NCI-H1105 treated with DMSO at 0.1 percent for 48 hours (cell line): ENCODE results near the gene CCDC43.
"Not testable (repeated sequence)": the region's sequence is repeated elsewhere in the genome, so short reads cannot be mapped to it uniquely, and the experiment has no call there.

Experiments used
- DNase-seq: peaks from one replicate; lab custom pipeline; 2025; lab: John Stamatoyannopoulos, UW

Gene CCDC43

DNA sequence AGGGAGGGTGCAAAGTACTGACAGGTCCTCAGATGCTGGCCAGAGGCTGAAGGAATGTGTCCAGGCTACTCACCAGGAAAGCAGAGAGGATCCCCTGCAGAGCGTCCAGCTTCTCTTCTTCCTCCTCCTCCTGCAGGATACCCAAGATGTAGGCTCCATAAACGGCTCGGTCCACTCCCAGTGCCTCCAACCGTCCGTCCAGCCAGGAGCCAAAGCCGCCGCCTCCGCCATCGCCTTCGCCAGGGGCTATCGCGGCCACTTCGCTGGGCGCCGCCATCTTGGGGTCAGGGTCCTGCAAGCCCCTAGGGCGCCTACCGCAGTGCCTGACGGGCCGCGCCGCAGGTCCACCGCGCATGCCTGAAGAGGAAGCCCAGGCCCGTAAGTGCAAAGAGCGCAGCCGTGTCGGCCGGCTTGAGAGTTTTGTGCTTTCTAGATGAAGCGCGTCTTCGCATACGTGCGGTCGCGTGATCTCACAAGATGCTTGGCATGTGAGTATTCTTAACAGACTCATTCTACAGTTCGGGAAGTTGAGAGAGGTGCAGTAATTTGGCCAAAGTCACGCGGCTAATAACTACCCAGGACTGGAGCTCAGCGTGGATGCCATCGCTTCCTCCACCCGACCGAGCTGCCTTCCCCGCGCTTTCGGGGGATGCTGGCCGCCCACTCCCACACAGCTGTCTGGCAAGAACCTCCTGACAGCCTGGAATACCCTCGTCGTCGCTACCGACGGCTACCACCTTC lies at the start of gene CCDC43:
TSS of gene CCDC43 (minus strand) at position 300 of the 741 bp plus-strand sequence. CDS start at position 277, 23 bp downstream.
- DNase-seq: peak; percentile 82

DNA sequence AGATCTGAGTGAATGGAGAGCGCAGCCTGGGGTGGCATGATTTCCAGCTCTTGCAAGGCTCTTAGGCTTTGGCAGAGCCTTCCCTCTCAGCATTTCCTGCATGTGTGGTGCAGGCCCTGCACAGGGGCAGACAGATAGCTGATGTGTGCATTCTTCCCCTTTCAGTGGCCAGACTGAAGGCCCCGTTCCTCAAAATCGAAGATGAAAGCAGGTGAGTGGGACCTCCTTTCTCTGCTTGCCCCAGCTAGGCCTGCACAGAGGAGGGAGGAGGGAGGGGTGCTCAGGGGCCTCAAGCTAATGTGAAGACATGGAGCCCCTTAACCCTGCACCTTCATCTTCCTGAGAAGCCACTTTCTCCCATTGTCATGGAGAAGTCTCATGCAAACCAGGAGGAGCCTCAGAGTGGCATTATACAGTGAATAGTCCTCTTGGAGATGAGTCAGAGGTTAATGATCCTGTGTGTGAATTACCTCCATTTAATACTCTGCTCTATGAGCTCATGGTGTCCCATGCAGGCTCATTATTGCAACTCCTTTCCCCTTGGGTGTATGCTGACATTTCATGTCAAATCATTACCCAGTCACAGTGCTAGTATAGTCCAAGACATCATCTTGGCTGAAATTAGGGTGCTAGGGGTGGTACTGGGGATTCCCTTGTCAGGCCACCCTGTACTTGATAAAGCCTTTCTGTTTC lies 48.8 kb upstream of the CCDC43 start:
- no peak for DNase-seq

DNA sequence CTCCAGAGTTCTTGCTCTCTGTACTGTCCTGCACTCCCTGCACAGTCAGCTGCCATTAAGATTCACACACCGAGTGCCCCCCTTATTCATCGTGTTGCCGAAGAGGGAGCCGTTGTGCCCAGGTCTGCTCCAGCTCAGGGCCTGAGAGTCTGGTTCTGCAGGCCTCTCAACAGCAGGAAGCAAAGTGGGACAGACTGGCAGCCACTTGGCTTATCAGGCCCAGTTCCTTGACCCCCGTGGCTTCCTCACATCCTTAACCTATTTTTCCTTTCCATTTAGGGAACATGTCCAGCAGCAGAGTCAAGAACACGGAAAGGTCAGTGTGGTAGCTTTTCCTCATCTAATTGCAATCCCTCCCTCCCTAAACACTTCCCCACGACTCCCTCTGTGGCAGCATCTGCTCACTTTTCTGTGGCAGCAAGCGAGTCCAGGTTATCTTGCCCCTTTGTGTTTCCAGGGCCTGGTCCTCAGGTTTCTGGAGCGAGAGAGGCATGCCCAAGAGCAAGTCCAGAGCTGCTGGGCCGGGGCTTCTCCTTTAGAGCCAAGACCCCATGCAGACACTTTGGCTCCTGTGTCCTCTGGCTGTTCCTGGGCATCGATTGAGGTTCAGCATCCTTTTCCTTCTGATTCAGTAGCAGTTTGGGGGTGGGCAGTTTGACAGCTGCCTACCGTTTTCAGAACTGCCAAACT lies 47.1 kb upstream of the CCDC43 start:
- no peak for DNase-seq

GRCh38 chr17:44734272-44734671 lies 44.7 kb upstream of the CCDC43 start:
- DNase-seq: no peak

- DNase-seq: no peak
These were observed 44.2 kb upstream of the CCDC43 start for GRCh38 chr17:44733753-44734152.

DNA sequence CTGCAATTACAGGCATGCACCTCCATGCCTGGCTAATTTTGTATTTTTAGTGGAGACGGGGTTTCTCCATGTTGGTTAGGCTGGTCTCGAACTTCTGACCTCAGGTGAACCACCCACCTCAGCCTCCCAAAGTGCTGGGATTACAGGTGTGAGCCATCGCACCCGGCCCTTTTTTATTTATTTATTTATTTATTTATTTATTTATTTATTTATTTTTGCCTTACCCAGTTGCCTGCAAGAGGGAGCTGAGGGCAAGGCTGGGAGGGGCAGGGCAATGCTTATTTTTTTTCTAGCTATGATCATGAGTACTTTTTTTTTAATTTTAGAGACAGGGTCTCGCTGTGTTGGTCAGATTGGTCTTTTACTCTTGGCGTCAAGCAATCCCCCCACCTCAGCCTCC lies 36.5 kb upstream of the CCDC43 start:
- DNase-seq: not testable (repeated sequence)

- no peak for DNase-seq
These were observed 32.7 kb upstream of the CCDC43 start for GRCh38 chr17:44722254-44722653.

- DNase-seq: no peak
These were observed 29.9 kb upstream of the CCDC43 start for GRCh38 chr17:44719444-44719843.

DNA sequence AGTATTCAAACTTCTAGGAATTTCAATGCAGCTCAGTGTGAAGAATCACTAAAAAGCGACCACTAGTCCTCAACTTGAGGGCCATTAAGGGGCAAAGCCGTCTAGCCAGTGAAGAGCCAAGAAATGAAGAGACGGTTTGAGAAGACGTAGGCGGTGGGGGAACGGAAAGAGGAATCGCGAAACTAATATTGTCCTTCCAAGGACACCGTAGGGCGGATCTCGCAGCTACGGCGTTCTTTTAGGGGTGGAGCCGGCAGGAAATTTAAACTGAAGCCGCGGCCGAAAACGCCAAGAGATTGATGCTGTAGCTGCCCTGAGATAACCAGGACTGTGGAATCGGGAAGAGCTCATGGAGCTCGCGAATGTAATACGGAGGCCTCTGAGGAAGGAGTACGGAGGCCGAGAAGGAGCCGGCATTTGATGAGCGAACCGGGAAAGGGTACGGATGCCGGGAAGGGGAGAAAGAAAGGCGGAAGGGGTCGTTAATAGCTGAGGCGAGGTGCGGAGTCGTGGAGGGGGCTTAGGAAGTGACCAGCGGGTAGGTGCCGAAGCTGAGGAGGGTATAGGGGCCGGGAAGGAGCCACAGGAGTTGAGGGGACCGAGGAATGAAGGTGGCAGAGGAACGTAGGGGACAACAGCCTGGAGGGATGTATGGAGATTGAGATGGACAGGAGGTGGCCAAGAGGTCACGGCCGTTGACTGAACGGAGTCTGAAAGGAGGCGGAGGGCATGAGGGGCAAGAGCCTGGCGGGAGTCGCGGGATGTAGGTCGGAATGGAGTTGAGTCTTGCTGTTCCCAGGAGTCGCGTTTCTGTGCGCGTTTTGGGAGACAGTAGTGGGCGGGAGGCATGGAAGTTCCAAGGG lies 19.1 kb upstream of the CCDC43 start, which contains the start of gene DBF4B:
TSS of gene DBF4B (plus strand) at position 265 of the 863 bp plus-strand sequence. CDS start at position 421, 156 bp downstream.
- DNase-seq: peak; percentile 81

GRCh38 chr17:44707755-44708400 lies 18.3 kb upstream of the CCDC43 start:
- DNase-seq: no peak

- not testable (repeated sequence) for DNase-seq
These were observed 10.7 kb upstream of the CCDC43 start for GRCh38 chr17:44700288-44700687.

GRCh38 chr17:44693609-44694008 lies 4.0 kb upstream of the CCDC43 start:
- no peak for DNase-seq

DNA sequence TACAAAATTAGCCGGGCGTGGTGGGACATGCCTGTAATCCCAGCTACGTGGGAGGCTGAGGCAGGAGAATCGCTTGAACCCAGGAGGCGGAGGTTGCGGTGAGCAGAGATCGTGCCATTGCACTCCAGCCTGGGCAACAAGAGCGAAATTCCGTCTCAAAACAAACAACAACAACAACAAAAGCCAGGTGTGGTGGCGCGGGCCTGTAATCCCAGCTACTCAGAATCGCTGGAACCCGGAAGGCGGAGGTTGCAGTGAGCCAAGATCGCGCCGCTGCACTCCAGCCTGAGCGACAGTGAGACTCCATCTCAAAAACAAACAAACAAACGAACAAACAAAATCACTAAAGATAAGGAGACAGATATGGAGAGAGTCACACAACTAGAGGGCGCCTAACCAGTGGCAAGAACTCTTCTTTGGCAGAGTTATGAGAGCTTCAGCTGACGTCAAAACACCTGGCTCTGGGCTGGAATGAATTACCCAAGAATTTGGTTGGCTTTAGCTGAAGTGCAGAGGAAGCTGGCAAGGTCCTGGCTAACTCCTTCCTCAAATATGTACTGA lies 1.2 kb upstream of the CCDC43 start:
- DNase-seq: not testable (repeated sequence)

GRCh38 chr17:44688675-44689476 lies 700 bp downstream of the CCDC43 start:
- no peak for DNase-seq

GRCh38 chr17:44688200-44688599 lies 1.4 kb downstream of the CCDC43 start:
- no peak for DNase-seq

DNA sequence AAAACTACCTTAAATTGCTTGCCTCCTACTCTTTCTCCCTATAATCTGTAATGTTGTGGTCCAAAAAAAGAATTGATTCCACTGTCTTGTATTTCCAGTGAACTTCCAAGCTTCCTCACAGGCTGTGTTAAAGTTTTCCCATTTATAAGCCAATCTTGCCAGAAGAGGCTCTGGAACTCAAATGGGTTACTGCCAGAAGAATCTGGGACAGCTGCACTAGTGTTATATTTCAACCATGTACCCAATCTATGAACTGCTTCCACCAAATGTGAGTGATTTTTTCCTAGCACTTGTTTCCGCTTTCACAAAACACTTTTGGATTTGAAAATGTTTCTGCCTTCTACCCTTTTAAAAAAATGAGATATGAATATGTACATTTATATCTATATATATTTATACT lies 1.8 kb downstream of the CCDC43 start:
- no peak for DNase-seq

DNA sequence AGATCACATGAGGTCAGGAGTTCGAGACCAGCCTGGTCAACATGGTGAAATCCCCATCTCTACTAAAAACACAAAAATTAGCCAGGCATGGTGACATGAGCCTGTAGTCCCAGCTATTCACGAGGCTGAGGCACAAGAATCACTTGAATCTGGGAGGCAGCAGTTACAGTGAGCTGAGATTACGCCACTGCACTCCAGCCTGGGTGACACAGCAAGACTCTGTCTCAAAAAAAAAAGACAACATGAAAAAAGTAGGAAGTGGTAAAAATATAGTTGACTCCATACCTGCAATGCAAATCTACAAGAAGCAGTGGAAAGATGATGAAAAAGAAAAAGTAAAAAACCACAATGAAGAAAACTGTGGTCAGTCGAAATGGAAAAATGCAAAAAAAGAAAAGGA lies 6.3 kb downstream of the CCDC43 start:
- DNase-seq: not testable (repeated sequence)

DNA sequence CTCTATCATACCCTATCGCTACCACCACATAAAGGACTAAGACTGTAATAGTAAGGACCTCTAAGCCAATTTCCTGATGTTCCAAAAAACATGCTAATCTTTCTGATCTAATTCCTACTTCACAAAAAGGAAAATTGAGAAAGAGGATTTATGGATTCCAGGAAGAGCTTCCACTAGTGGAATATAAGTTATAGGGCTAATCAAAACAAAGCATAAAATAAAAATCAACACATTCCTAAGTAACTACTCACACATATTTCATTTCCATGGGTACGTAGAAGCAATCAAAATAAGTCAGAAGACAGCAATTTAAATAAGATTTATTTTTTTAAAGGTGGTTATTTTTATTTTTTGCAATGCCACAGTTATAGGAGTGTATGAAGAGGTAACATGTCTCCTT lies 12.4 kb downstream of the CCDC43 start:
- DNase-seq: no peak

- DNase-seq: no peak
These were observed 15.7 kb downstream of the CCDC43 start for GRCh38 chr17:44673893-44674292.

DNA sequence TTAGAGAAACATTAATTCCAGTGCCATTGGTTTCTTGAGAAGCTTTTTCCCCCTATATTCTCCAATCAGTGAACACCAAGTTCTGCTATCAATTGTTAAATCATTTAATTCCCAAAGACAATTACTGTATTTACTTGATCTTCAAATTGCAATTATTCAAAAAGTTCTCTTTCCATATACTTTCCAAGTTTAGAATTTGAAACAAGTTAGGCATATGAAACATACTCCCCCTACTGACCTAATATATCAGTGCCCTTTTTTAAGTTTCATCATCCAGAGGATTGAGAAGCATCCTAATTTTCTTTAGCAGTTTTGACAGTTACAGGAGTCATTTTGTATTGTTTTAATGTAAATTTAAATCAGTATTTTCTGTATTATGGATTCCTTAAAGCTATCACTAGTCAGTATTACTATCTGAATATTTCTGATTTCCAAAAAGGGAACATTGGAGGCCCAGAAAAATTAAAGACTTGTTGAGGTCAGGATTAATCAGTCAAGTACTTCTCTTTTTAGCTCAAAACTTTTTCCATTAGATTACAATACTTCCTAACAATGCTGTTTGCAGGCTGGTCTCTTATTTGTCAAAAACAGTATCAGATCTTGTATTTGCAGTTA lies 17.0 kb downstream of the CCDC43 start:
- peak; percentile 6 for DNase-seq
